ENCODE data around the gene ERP44.
A peak's percentile ranks its signal among the peaks of the same experiment; 100 is the strongest.
"Not testable (repeated sequence)": the region's sequence is repeated elsewhere in the genome, so short reads cannot be mapped to it uniquely, and the experiment has no call there.

The ERP44 gene

GRCh38 chr9:100098887-100099721 lies at the start of gene ERP44, which contains the start of gene INVS:
Gene ERP44 (minus strand): TSS chr9:100099000. CDS start chr9:100098840, 160 bp downstream.
Gene INVS (plus strand): TSS chr9:100099243. CDS start chr9:100104522, 5,279 bp downstream.
- peak; percentile 98 for DNase-seq

GRCh38 chr9:100145976-100146375 lies 47.2 kb upstream of the ERP44 start:
- DNase-seq, result not testable (repeated sequence)

DNA sequence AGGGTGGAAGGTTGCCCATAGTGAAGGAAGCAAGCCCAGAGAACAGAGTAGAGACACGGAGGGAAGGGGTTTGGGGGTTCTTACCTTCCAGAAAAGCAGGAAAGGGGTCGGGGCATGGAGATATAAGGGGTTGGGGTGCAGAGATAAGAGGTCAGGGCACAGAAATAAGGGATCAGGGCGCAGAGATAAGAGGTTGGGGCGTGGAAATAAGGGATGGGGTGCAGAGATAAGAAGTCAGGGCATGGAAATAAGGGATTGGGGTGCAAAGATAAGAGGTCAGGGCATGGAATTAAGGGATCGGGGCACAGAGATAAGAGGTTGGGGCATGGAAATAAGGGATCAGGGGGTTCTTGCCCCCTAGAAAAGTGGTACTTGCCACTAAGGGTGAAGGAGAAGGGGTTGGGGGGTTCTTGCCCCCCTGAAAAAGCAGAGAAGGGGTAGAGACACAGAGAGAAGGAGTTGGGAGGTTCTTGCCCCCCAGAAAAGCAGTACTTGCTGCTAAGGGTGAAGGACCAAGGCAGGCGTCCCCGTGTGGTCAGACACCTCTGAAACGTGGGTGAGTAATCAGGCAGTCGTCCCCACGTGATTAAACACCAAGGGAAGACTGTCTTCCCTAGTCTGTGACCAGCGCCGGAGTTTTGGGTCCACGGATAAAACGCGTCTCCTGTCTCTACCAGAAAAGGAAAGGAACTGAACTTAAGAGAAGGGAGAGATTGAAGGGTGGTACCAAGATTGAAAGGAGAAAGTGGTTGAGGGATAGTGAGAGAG lies 46.6 kb upstream of the ERP44 start:
- DNase-seq, result not testable (repeated sequence)

GRCh38 chr9:100141862-100142261 lies 43.1 kb upstream of the ERP44 start:
- DNase-seq, result not testable (repeated sequence)

- not testable (repeated sequence) for DNase-seq
Measured at GRCh38 chr9:100140303-100140702, 41.5 kb upstream of the ERP44 start.

GRCh38 chr9:100136799-100137198 lies 38.0 kb upstream of the ERP44 start:
- not testable (repeated sequence) for DNase-seq

DNA sequence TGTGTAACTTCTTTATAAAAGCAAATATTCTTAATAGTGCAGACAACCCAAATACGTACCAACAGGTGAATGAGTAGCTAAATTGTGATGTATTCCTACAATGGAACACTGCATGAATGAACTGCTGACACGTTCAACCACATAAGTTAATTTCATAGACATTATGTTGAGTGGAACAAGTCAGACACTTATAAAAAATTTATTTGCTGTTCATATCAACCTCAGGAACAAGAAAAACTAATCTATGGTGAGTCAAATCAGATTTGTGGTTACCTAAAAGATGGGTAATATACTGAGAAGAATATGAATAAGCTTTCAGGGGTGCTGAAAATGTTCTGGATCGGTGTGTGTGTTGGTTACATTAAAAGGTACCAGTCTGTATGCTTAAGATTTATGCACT lies 35.9 kb upstream of the ERP44 start:
- no peak for DNase-seq

GRCh38 chr9:100131875-100132430 lies 33.2 kb upstream of the ERP44 start:
- no peak for DNase-seq

- no peak for DNase-seq
Measured at GRCh38 chr9:100131216-100131615, 32.4 kb upstream of the ERP44 start.

GRCh38 chr9:100129772-100130171 lies 31.0 kb upstream of the ERP44 start:
- no peak for DNase-seq

DNA sequence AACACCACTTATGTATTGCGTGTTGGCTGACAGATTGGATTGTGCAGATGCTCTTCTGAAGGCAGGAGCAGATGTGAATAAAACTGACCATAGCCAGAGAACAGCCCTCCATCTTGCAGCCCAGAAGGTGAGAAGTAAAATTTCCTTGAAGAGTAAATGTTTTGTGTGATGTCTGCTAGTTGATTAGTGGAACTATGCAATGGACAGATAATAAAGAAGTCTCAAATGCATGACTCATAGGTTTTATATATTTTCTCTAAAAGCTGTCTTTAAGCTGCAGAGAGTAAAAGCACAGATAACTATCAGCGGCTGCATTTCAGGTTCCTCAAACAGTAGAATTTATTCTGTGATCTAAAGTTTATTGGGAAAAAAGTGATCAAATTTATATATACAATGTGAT lies 27.6 kb upstream of the ERP44 start:
- DNase-seq, result no peak

DNA sequence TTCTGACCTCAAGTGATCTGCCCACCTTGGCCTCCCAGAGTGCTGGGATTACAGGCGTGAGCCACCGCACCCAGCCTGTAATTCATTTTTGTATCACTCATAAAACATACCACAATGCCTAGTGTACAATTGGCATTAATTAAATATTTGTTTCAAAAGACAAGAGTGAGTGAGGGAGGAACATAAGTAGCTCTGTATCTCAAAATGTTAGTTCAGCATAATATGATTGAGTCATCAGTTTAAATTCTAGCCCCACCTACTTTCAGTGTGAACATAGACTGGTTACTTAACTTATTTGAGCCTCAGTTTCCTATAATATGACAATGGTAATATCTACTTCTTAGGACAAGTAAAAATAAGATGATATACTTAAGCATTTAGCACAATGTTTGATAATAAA lies 27.1 kb upstream of the ERP44 start:
- DNase-seq, result no peak

DNA sequence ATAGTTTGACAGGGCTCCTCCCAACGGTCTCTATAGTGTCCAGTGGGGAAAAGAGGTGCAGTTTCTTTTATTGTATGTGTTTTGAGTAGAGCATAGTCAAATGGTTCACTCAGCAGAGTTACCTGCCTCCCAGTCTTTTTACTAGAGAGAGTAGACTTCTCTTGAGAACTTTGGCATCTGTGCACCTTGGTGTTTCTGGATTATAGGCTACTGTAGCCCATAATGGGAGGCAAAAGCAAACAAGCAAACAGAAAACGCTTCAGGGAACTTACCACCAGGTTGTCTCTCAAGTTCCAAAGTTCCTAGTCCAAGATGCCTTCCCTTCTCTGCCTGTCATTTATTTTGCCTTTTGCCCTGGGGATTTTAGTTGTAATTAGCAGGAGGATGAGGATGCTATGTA lies 26.4 kb upstream of the ERP44 start:
- no peak for DNase-seq

DNA sequence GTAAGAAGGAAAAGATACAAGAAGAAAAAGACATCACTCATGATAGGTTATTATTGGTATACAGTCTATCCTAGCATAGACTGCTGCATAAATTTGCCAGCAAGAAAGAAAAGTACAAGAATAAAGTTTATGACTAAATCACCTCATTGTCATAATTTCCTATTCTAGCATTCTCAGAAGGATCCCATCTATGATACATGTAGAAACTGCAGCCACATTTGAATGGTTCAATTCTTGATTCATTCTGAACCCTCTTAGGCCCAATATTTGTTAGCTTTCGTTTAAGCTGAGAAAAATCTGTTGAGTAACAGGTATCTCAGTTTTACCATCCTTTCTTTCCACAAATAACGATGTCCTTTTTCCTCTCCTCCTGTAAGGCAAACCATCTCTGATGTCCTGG lies 21.5 kb upstream of the ERP44 start:
- no peak for DNase-seq

GRCh38 chr9:100117316-100117715 lies 18.5 kb upstream of the ERP44 start:
- DNase-seq, result no peak

- no peak for DNase-seq
Measured at GRCh38 chr9:100112677-100113336, 14.0 kb upstream of the ERP44 start.

- no peak for DNase-seq
Measured at GRCh38 chr9:100111235-100111634, 12.4 kb upstream of the ERP44 start.

GRCh38 chr9:100108559-100108958 lies 9.8 kb upstream of the ERP44 start:
- DNase-seq, result no peak

GRCh38 chr9:100106616-100107015 lies 7.8 kb upstream of the ERP44 start:
- DNase-seq, result no peak

- DNase-seq, result no peak
Measured at GRCh38 chr9:100105861-100106260, 7.1 kb upstream of the ERP44 start.

GRCh38 chr9:100104314-100104713 lies 5.5 kb upstream of the ERP44 start:
- DNase-seq, result no peak

GRCh38 chr9:100101608-100102007 lies 2.8 kb upstream of the ERP44 start:
- no peak for DNase-seq

- DNase-seq, result no peak
Measured at GRCh38 chr9:100100146-100100667, 1.4 kb upstream of the ERP44 start.
